ENCODE data around the gene ARMS2.

The ARMS2 gene

DNA sequence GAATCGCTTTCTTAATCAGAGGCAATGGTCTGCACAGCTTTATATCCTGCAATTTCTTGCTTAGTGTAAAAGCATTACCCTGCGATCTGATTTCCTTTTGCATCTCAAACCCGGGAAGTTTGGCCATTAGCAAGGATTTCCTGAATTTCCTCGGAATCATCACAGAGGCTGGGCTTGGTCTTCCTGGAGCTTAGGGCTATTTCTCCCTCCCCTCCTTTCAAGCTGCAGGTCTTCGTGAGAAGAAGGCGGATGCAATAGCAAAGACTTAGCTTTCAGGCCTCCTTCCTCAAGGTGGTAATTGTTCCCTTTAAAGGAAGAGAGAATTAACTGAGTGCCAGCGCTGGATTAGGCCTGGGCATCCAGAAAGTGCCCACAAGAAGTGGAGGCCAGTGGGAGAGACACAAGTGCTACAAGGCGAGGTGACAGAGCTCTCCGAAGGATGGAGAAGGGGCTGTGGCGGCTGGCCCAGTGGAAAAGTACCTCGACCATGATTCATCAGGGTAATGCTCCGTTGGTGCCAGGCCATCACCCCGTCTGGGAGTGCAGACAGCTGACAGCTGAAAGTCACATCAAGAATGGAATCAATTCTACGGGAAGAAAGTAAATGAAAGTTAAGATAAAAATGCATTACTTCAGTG, 4.0 kb upstream of the ARMS2 start:
- no peak for DNase-seq (ENCODE audit: low read depth in 2 of 3, low spot score in 2 of 3)

DNA sequence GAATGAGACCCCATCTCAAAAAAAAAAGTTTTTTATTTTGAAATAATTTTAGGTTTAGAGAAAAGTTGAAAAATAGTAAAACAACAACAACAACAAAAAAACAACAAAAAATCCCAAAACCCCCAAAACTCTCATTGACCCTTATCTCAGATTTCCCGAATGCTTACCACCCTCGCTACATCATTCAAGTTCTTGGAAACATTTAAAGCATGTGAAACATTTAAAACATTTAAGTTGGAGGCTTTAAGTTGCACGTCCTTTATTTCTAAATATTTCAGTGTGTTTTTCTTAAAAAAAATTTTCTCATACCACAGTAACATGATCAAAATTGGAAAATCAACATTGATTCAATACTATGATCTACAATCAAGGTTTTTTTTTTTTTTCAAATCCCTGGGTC, 382 bp upstream of the ARMS2 start:
- no peak for DNase-seq (ENCODE audit: low read depth in 2 of 3, low spot score in 2 of 3)

DNA sequence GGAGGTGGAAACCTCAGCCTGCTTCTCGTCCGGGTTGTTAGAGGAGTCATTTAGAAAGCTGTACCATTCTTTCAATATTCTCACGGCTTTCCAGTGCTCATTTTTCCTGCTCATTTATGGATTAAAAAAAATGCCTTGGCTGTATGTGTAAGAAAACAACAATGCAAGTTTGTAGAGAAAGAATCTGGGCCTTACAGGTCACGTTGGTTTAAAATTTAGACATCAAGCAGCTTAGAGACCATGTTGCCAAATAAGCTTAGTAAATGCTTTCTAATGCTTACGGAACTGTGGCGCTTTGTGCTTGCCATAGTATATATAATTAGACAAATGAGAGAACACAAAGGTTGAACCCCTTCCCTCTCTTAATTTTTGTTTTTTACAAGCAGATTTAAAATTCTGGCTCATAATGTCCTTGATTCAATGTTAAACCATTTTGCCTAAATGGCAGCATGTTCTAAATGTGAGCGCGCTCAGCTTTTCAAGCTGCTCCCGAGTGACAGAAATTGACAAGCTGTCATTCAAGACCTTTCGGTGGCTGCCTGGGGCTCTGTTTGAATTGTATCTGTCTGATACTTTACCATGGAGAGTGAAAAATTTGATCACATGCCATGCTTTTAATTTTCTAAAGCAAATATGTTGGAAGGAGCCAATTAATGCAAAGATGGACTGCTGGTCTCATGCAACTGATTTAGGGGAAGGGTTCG, 1.1 kb downstream of the ARMS2 start:
- DNase-seq (ENCODE audit: low read depth in 2 of 3, low spot score in 2 of 3), result no peak

DNA sequence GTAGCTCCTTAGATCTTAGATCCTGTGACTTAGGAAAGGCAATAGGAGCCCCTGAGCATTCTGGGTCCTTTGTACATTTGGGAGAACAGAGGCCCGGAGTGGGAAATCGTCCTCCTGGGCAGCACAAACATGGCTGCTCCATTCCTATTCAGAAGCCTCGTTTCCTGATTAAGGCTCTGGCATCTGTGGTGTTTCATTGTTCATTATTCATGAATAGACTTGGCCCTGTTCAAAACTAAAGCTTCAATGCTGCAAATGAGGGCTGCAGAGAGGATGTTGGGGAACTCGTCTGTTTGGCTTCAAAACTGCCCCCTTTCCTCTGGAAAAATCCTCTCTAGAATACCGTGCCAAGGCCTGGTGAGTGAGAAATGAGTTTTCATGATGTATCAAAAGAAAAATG, 3.5 kb downstream of the ARMS2 start:
- no peak for DNase-seq (ENCODE audit: low read depth in 2 of 3, low spot score in 2 of 3)

DNA sequence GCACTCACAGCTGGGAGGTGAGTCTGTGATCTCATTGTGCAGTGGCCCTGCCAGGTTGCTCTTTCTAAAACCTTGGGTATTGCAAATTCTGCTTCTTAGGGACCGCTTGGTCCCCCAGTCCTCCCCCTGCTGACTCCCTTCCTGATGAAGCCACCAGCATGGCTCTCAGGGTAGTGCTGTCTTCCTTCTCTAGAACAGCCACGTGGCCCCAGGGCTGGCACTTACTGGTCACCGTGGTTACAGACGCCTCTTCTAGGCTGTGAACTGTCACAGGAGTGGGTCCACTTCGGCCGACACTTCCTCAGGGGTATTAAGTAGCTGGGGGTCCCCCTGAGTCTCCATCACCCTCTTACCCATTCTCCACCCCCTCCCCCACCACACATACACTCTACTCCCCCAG, 4.2 kb downstream of the ARMS2 start:
- no peak for DNase-seq (ENCODE audit: low read depth in 2 of 3, low spot score in 2 of 3)

DNA sequence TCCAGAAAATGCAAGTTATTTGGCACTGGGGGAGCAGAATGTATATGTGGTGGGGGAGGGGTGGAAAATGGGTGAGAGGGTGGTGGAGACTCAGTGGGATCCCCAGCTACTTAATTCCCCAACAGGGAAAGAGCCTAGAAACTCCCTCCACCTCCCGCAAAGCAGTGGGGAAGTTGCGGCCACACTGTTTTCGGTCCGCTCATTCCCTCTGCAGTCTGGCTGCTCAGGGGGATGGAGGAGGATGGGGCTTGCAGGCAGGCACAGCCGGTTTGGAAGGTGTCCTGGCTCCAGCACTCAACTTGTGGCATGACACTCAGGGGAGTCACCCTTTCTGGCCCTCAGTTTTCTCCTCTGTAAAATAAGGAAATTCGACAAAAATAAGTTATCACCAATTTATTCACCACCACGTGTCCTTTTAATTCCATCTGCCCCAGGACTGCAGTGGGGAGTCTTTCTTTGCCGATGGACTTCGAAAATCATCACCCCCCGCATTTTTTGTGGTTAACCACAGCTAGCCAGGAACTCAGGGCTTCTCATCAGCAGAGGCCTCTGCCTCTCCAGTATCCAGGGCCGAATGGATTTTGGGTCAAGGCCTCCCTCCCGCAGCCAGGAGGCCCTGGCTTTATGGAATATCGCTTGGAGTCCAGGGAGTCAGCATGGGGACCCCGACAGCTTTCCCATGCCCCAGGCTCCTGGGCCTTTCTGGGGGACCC, 5.3 kb downstream of the ARMS2 start:
- DNase-seq (ENCODE audit: low read depth in 2 of 3, low spot score in 2 of 3), result no peak

DNA sequence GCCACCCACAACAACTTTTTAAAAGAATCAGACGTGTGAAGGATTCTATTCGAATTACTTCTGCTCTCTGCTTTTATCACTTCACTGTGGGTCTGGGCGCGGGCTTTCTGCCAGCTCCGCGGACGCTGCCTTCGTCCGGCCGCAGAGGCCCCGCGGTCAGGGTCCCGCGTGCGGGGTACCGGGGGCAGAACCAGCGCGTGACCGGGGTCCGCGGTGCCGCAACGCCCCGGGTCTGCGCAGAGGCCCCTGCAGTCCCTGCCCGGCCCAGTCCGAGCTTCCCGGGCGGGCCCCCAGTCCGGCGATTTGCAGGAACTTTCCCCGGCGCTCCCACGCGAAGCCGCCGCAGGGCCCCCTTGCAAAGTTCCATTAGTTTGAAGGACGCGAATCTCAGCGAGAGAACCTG, 6.4 kb downstream of the ARMS2 start:
- DNase-seq (ENCODE audit: low read depth in 2 of 3, low spot score in 2 of 3), result no peak

DNA sequence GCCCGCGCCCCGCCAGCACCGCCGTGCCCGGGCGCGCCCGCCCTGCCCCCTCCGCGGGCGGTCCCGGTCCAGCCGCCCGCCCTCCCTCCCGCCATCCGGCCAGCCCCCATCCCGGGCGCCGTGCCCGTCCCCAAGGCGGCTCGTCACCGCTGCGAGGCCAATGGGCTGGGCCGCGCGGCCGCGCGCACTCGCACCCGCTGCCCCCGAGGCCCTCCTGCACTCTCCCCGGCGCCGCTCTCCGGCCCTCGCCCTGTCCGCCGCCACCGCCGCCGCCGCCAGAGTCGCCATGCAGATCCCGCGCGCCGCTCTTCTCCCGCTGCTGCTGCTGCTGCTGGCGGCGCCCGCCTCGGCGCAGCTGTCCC, 6.9 kb downstream of the ARMS2 start, which contains the start of gene HTRA1:
Gene HTRA1 (plus strand): TSS at position 187 of the 362 bp plus-strand sequence. CDS start 100 bp downstream, at position 287.
- DNase-seq (ENCODE audit: low read depth in 2 of 3, low spot score in 2 of 3), result no peak

DNA sequence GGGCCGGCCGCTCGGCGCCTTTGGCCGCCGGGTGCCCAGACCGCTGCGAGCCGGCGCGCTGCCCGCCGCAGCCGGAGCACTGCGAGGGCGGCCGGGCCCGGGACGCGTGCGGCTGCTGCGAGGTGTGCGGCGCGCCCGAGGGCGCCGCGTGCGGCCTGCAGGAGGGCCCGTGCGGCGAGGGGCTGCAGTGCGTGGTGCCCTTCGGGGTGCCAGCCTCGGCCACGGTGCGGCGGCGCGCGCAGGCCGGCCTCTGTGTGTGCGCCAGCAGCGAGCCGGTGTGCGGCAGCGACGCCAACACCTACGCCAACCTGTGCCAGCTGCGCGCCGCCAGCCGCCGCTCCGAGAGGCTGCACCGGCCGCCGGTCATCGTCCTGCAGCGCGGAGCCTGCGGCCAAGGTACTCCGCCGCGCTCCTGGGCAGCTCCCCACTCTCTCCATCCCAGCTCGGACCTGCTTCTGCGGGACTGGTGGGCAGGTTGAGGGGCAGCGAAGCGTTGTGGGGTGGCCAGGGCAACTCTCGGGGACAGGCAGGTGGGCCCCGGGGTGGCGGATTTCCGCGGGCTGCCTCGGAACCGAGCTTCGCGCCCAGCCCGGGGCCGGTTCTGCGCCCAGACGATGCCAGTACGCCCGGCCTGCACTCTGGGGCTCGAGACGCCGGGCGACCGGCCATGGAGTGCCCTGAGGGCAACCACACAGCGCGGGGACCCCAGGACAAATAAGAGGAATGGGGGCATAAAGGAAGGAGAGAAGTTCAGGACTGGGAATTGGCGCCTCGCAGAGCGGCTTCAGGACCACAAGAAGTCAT, 7.5 kb downstream of the ARMS2 start:
- no peak for DNase-seq (ENCODE audit: low read depth in 2 of 3, low spot score in 2 of 3)

DNA sequence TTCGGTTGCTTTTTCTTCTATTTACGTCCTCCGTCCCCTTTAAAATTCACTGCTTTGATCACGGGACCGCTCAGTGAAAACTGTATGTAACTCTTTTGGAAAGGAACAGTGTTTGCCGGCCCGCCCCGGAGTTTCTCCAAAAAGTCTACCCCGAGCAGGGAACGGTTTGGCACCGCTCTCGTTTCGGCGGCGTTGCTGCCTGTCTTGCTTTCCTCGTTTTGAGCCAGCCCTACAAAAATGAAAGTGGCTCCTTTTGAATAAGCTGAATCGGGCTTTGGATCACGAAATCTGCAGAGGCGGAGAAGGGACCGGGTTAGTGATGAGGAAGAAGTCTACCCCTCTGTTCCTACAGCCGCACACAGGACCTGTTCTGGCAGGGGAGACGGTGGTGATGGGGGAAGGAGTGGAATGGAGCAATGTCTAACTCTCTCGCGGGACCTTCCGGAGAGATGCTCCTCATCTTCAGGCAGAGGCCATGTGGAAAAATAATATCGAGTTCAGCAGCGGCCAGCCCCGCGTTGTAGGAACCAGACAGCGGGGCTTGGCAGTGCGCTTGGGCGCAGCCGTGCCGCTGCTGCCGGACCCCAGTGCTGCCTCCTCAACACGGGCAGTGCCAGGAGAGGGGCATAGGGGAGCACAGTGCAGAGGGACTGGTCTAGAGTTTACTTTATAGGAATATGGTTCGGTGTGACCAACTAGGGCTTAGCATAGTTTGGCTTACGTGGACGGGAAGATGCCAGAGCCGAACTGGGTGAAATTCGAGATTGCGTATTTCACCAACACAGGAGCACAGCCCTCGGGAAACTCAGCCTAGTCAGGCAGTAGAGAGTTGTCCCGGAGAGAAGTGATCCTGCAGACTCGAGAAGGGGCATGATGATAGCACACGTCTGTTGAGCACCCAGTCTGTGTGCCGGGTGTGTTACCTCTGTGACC, 8.3 kb downstream of the ARMS2 start:
- no peak for DNase-seq (ENCODE audit: low read depth in 2 of 3, low spot score in 2 of 3)

DNA sequence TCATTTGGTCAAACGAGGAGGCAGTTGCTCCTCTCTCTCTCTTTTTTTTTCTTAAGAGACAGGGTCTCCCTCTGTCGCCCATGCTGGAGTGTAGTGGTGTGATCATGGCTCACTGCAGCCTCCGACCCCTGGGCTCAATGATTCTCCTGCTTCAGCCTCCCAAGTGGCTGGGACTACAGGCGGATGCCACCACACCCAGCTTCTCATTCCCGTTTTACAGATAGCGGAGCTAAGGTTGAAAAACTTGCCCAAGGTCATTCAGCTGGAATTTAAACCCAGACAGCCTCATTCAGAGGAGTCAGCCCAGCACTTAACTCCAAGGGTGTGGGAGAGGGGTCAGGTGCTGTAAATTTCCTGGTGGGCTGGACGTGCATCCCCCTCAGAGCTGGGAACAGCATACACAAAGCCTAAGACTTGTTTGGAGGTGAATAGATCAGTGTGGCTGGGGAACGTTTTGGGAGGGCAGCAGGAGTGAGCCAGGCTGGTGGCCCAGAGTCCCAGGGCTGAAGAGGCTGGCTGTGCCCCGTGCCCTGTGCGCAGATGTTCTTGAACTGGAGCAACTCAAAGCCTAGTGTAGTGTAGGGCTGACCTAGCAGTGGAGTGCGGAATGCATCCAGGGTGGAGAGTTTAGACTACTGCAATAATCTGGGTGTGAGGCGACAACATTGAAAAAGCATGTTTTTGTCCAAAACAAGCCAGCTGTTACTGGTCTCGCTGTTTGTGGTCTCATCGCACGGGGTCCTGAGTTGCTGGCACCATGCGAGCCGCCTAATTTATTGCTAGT, 9.2 kb downstream of the ARMS2 start:
- DNase-seq (ENCODE audit: low read depth in 2 of 3, low spot score in 2 of 3), result no peak

DNA sequence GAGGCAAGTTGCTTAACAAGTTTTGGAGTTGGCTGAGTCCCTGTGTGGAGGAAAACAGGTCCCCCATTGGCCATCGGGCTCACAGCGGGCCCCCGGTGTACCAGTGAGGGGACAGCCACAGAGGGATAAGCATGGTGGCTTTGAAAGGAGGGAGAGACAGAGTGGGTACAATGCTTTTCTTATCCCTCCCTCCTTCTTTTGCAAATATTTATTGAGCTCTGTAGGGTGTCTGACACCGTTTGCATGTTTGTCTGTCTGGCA, 9.7 kb downstream of the ARMS2 start:
- DNase-seq (ENCODE audit: low read depth in 2 of 3, low spot score in 2 of 3), result no peak

DNA sequence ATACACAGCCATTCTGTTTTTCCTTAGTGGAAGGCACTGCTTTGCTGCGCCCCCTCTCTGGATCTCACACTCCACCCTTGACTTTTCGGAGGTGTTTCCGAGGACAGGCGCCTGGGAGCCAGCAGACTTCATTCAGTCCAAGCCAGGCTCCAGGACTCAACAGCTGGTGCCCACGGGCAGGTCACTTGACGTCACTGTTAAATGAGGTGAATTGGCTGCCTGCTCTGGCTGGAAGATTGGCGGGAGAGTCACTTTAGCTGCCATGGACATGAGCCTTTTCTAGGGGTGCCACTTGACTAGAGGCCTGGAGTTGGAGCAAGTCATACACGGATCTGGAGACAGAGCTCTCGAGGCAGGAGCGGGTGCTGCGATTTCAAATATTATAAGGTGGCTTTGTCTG, 10.1 kb downstream of the ARMS2 start:
- DNase-seq (ENCODE audit: low read depth in 2 of 3, low spot score in 2 of 3), result no peak

DNA sequence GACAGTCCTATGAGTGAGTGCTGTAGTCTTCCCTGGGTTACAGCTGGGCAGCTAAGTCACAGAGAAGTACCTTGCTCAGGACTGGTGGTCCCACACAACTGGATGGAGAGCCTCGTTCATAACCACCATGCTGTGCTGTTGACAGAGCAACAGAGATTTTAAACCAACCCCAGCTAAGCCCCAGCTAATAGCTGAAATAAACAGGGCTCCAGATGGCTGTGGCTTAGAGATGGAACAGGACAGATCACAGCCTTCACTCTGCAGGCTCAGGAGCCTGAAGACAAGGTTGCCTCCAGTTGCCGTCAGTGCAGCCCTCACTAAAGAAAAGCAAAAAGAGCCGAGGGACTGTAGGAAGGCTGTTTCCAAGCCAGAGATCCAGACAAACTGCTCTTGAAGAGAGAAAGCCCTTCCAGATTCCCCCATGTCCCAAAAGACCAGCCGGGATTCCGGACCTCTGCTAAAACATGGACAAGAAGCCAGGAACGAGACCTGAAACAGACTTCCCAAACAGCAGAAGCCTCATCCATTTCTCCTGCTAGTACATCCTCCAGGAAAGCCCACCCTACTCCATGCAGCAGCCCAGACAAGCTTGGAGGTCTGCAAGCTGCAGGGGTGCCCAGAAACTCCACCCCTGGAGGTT, 11.1 kb downstream of the ARMS2 start:
- no peak for DNase-seq (ENCODE audit: low read depth in 2 of 3, low spot score in 2 of 3)

DNA sequence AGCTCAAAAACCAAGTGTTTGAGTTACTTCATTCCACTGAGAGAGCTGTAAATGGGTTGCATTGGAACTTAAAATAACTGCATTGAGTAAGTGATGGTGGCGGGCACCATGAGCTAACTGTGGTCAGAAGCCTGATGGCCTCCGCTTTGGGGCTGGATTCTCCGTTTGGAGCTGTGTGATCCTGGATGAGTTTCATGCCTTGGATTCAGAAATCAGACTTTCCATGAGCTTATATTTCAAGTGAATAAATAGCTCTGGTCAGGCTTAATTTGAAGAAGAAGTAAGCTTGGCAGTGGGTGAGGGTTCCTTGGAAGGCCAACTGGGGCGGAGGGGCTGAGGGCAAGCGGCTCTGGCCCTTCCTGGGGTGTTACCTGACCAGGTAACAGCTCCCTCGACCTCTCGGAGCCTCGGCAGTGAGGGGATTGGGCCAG, 12.5 kb downstream of the ARMS2 start:
- DNase-seq (ENCODE audit: low read depth in 2 of 3, low spot score in 2 of 3), result no peak

DNA sequence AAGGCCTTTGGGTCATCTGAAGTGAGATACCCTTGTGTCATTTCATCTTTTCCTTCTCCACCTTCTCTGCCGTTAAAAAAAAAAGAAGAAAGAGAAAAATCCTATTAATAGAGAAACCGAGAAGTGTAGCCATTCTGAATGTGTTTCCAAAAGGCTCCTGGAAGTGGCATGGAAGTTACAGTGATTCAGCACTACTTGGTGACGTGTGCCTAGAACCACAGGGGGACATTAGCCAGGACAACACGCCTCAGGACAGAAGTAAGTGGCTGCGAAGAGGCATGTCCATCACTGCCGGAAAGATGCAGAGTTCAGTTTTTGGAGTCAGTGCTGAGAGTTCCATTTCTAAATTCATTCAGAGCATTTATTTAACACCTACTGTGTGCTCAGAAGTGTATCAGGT, 13.2 kb downstream of the ARMS2 start:
- no peak for DNase-seq (ENCODE audit: low read depth in 2 of 3, low spot score in 2 of 3)

DNA sequence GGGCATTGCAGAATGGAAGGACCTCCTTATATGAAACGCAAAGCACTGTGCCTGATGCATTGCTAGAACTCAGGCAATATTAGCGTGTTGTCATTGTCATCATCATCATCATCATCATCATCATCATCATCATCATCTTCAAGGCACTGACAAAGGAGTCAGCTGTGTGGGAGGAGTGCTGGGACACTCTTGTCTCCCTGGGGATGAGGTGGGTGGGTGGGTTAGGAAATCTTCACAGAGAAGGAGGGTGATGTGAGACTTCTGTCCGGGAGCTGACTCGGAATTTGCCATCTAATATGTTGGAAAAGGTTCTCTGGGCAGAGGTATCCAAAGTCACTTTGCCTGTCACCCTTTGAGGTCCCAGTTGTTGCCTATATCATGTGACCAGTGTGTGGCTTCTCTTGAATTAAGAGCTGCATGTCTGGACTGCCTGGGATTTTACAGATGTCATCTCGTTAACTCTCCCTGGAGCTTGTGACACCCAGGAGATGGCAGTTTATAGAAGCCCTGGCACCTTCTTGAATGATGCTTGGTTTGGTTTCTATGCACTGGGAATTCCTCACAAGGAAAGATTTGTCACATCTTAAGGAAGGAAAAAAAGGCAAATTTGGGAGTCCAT, 14.0 kb downstream of the ARMS2 start:
- DNase-seq (ENCODE audit: low read depth in 2 of 3, low spot score in 2 of 3), result no peak

DNA sequence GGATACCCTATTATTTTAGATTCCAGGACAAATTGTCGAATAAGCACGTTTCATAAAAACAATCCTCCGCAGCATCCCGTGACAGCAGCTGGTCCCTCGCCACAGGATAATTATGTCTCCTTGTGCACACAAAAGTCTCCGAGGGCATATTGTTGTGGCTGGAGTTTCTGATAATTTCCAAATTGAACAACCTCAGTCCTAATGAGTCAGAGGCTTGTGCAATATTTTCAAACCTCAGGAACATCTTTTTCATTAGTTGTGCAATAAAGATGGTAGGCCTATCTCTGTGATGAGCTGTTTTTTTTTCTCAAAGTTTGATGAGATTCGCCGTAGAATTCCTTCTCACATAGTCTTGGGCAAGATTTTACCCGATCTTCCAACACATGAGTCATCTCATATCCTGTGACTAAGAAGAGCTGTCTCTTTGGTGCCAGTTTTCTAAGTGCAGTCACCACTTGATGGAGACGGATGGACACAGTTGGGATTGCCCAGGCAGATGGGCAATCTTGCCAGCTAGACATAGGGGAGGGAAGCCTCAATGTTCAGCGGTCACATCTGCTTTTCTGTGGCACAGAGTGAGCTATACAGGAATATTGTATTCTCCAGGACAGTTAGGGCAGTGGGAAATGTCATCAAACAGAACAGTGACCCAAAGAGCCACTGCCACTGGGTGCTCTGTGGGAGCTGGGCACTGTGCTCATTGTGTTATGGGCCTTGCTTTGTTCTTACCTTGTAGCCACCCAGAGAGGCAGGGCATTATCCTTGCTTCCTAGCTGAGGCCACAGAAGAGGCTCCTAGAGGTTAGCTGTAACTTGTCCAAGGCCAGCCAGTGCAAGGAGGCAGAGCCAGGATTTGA, 14.7 kb downstream of the ARMS2 start:
- no peak for DNase-seq (ENCODE audit: low read depth in 2 of 3, low spot score in 2 of 3)
